Measurements from ENCODE around the gene ACVR1B. TPM values are rescaled to one million over a fixed set of nuclear protein-coding genes. Genes with fewer than 3 reads are reported as not detected.

The ACVR1B gene
- total and polyA plus RNA-seq, 2 donors (not counting 3 experiments of a cell fraction or from before 2014, with no cell fraction given), result 29.0 to 33.7 TPM

- intact Hi-C loops (cut with micrococcal nuclease), result no loop called here
- Histone ChIP-seq H3K27me3 (ENCODE audit: control insufficient read depth in 2 of 2, insufficient read depth in 2 of 2, low read length in 2 of 2) (no peaks in the 10 kb centered on the region), H3K4me2 (ENCODE audit: insufficient read depth, low read length) (no peak overlapping the region), H3K4me1 (ENCODE audit: control insufficient read depth, extremely low read depth, insufficient read depth, low read length) (peaks cover 12% of the 10 kb centered on the region), H3K9me1 (replicated peaks; ENCODE audit: control insufficient read depth, extremely low read depth, insufficient read depth, low read length) (no peaks in the 10 kb centered on the region), H3K9me3 (replicated peaks; ENCODE audit: control insufficient read depth, insufficient read depth, low read length) (no peaks in the 10 kb centered on the region), H3K79me2 (ENCODE audit: control insufficient read depth, insufficient read depth, low read length) (peaks cover 8% of the 10 kb centered on the region), H3K36me3 (ENCODE audit: control insufficient read depth in 2 of 2, extremely low read depth in 1 of 2, insufficient read depth in 2 of 2, low read length in 2 of 2) (peaks cover 20 to 41% of the 10 kb centered on the region in 2 experiments), H2AFZ (ENCODE audit: low read depth, low read length) (no peak overlapping the region), H4K20me1 (replicated peaks; ENCODE audit: control insufficient read depth, extremely low read depth, insufficient read depth, low read length) (no peaks in the 10 kb centered on the region), H3K27ac (ENCODE audit: insufficient read depth, low read depth, low read length) (no peak overlapping the region), H3K4me3 (replicated peaks in 1 of 3; ENCODE audit: insufficient read depth in 1 of 3, low read depth in 1 of 3, low read length in 3 of 3) (no peak overlapping the region), H3K9ac (replicated peaks; ENCODE audit: extremely low read depth, insufficient read depth, low read length) (no peak overlapping the region)
- no peak for DNase-seq (ENCODE audit: low read depth, low spot score)
- TF ChIP-seq CTCF (IDR thresholded peaks at IDR 0.05; ENCODE audit: extremely low read depth in 1 of 2, insufficient read depth in 1 of 2, low read depth in 1 of 2, low read length in 2 of 2) (no peak), GATA2 (IDR thresholded peaks at IDR 0.05; ENCODE audit: insufficient read depth, insufficient read length, low read depth, low read length) (no peak), MYC (IDR thresholded peaks at IDR 0.05; ENCODE audit: low read depth, low read length) (no peak), MAX (IDR thresholded peaks at IDR 0.05; ENCODE audit: insufficient read depth, insufficient read length) (no peak), EZH2 (IDR thresholded peaks at IDR 0.05; ENCODE audit: borderline replicate concordance, low read depth, low read length, severe bottlenecking) (no peak), FOS (IDR thresholded peaks at IDR 0.05; ENCODE audit: borderline replicate concordance, insufficient read depth, low read length) (no peak)
- no peak for FAIRE-seq
- ChIA-PET CTCF (interaction anchor here (0.9 to 3.2 kb wide), 4 partner anchors 8 to 90 kb away, joined by 3 to 8 read pairs (median 3); no protein-coding TSS in a partner anchor), POLR2A (no interaction called here)
- dilution Hi-C loops (cut with MboI; ENCODE audit: extremely low pct_ligation_motif_present, low sequenced_read_pairs), result no loop called here
- BruUV-seq (replicated peaks), result no TSS peak
These were observed 33.2 kb downstream of the ACVR1B start for GRCh38 chr12:51984657-51985056.
